GM18858 (cell line): ENCODE results near the gene ZNF831.

Experiments
- ATAC-seq: cut with Tn5 transposase; IDR thresholded peaks from one replicate; pipeline ENCODE4 v1.9.1; 2021; ENCODE audit not compliant: unreplicated experiment

ZNF831 gene

DNA sequence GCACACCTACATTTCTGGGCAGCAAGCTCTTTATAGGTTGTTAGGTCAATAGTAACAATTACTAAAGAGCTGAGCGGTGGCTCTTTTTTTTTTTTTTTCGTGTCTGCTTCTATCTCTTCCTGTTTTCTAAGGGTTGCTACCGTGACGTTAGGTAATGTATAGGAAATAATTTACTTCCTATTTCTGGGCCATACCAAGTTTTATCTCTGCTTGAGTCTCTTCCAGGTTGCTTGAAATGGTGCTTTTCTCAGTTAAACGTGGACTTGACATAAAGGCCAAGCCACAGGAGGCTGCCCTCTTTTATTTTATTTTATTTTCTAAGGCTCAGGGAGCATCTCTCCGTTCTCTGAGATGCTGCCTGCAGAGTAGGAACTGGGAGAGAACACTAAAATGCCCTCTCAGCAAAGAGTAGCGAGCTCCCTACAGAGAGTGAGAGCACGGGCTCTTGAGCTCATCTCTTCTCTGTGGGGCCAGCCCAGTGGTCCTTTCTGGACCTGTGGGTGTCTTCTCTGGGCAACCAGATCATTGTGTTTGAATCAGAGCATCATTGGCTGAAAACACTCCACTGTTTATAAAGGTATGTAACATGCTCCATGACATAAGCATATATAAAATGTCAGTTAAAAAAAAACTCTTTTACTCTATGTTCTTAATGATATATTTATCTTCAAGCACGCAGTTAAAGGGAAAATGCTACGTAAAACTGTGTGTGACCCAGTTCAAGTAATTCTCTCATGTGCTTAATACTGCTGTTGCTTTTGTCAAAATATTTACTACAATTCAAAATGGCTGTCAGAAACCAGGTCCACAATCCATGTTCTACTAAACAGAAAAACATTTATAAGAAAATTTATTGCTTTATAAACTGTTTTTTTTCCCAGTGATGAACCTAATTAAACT is at the start of gene ZNF831:
TSS of gene ZNF831 (plus strand) at position 191 of the 900 bp plus-strand sequence. CDS start 27,199 bp downstream, outside the sequence.
- ATAC-seq, result no peak

DNA sequence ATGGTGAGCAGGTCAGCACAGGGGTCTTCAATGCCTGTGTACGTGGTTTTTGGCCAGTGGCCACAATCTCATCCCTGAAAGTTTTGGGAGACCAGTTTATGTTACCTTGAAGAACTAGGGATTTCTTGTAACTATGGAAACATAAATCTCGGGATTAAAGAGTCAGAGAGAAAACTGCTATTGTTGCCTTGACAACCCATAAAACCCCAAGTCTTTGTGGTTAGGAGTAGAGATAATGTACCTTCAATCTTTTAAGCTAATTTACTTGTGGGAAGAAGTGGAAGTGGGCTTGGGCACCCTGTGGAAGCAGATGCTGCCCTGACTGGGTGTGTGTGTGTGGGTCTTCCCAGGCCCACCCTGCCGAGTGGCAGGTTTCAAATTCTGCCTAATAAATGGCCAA is 46.1 kb upstream of the ZNF831 start:
- ATAC-seq, result no peak

DNA sequence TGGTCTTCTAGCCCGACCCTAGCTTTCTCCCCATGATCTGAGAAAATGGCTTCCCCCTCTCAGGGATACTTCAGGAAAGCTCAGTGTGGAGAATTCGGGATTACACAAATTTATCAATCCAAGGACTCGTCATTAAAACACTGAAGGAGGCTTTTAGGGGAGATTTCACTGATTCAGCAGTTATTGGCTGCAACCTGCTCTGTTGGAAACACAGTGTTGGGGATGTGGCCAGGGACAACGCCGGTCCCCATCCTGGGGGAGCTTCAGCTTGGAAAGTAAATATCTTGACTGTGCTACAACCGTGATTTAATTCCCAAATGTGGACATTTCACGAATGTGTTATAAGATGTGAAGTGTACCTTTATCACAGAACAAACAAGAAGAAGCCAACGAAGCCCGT is 44.8 kb upstream of the ZNF831 start:
- ATAC-seq, result no peak

DNA sequence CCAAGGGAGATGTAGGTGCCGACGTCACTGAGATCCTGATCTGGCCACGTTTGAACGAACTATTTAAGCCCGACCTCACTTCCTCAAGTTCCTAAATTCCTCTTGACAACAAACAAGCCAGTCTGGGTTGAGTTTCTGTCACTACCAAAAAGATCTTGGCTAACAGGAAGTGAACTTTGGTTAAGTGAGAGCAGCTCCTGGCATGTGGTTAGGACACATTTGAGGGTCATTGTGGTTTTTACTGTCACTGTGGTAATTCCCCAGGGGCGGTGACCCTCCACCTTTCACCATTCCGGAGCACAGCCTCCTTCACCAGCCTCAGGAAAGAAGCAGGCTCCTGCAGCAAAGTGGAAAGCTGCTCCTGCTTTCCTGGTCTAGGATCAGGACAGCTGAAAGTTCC is 43.1 kb upstream of the ZNF831 start:
- ATAC-seq, result no peak

DNA sequence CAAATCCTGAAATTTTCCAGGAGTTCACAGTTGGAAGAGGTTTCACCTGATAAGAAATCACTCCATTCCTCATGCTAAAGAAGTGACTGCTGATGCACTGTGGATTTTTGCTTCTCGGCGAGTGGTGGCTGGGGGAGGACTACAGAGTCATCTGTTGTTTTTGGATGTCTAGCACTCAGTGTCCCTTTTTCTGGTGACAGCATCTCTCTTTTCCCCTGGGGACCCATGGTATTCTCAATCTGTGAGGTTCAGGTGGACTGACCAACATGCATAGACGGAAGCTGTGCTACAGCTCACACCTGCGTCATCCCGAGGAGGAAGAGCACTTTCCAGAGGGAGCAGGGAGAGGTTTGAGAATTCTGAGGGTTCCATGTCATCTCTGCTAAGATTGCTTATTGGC is 42.7 kb upstream of the ZNF831 start:
- ATAC-seq, result no peak

DNA sequence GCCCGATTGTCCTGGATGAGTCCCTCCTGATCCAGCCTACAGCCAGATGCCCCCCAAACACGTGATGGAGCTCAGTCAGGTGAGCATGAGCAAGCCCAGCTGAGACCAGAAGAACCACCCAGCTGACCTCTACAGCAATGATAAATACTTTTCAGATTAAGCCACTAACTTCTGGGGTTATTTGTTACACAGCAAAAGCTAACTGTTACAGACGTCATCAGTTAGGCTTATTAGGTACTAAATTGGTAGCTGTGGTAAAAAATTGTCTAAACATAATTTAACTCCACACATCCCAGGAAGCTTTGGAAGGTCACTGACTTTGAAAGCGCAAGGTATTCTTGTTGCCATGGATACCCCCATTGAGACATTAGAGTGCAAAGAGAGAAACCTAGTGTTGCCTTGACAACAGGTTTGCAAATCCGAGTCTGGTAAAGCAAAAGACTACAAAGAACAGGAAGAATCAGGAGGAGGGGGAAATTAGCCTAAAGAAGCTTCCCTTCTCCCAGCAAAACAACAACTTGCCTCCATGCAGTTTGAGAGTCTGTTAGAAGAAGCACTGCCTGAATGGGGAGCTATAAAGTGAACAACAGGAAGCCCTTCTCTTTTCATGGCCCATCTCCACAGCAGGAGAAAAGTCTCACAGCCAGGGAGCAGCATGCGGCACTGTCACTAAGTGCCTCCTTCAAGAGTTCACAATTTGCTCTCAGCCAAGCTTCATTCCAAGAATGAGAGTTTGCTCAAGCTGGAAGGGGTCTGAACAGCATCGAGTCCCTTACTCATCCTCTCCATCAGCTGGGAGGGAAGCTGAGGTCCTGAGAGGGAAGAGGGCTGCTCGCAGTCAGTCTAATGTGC is 41.7 kb upstream of the ZNF831 start:
- no peak for ATAC-seq

DNA sequence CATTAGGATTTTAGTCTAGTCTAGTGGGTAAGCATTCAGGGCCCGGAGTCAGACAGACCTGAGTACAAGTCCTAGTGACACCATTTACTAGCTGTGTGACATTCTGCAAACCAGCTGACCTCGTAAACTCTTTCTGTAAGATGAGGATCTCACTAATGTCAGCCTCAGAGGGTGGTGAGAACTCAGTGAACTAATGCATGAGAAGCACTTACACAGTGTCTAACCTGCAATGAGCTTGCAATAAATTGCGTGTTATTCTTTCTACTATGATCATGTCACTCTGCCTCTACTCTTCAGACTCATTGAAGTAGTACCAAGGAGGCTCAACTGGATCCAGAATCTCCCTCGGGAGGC is 41.1 kb upstream of the ZNF831 start:
- ATAC-seq, result no peak

DNA sequence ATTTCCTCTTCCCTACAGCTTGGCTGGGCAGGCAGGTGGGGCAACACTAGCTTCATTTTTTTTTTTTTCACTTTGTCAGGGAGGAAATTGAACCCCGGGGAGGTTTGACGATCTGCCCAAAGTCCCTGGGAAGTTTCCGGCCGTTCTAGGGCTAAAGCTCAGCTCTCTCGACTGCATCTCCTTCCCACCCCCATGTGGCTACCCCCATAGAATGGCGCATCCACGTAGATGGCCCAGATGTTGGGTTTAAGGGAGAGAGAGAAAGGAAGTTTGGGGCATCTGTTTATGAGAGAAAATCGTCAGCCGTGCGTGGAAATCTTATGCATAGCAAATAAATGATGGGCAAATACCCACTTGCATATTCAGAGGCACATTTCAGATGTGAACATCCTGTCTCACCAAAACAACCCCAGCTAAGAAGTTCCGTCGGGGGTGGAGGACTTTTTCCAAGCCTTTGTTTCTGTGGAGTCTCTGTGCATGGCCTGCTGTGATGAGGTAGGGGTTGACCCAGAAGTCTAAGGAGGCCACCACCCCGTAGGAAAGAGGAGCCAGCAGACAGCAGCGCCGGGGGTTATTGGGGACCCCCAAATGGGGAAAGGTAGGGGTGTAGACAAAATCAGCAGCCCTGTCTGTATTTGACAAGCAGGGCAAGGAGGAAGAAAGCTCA is 40.5 kb upstream of the ZNF831 start:
- ATAC-seq, result no peak

DNA sequence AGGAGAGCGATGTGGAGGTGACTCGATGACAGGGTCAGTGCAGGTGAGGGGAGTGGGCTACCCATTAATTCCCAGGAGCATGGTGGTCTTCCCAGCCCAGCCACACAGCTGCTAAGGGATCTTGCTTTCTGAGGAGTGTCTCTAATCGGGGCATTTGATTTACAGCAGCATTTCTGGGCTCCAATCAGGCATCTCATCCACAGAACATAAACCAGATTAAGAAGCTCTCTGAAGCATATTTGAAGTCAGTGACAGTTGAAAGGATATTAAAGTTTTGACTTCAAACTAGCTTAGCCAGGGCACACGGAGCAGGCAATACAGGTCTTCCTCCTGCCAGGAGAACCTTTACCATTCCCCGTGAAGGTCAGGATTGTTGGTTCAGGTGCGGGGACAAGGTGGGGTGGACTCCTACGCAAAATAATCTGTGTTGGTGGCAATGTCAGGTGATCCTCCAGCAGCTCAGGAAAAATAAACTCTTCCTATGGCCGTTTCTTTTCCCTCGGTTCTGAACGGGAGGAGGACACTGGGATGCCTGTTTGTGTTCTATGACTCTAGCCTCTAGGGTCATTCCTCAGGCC is 39.9 kb upstream of the ZNF831 start:
- no peak for ATAC-seq

DNA sequence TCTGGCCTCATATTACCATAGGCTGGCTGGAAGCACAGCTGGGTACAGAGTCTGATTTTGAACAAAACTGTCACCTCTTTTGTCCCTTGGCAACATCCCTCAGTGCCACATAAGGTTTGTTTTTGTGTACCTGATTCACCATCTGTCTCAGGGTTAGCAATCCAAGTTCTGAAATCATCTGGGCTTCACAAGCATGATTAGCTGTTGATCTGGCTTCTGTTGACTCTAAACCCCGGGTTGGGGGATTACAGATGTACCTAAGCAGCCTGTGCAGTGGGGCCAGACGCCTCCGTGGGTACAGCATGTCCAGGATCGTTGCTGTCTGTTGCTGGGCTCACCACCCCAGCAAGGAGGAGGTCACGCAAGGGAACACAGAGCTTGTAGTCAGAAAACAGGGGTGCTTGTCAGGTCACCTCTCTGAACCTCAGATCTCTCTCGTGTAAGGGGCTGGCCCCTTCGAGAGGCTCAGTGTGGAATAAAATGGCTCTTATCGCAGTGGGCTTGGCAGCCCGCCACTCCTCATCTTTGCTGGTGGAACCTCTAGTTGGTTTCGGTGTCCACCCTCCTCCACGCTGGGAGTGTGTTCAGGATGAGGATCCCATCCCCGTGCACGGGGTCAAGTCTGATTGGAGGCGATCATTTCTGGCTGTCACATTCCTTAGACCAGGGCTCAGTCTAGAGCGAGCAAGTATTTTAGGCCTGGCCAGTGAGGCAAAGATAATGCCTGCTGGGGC is 39.2 kb upstream of the ZNF831 start:
- ATAC-seq, result no peak

DNA sequence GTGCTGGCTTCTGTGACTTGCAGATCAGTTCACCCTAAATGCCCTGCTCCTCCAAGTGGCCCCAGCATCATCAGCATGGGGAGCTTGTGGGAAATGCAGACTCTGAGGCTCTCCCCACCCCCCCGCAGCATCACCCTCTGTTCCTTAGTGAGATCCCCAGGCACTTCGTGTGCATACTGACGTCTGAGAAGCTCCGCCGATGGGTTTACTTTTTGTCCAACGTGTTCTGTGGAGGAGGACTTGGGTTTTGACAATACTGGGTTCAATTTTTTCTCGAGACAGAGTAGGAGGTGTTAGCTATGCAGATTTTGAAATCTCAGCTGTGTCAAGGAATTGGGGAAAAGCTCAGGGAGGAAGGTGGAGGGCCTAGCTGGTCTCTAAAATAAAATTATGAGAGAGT is 38.3 kb upstream of the ZNF831 start:
- no peak for ATAC-seq

DNA sequence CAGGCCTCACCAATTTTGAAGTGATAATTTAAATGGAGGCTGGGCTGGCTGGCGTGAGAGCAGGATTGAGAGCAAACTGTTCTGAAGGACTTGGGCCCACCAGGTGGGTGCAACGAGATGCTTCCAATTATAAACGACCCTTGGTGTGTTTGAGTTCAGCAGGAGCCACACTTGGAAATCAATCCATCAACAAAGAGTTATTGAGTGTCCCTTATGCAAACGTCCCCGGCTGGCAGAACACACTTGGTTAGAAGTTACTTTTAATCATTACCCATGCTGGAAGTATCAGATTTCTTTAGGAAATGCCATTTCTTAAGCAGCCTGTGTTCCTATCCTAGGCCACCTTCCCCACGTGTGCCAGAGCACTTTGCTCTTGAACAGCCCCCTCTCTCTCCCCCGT is 37.8 kb upstream of the ZNF831 start:
- no peak for ATAC-seq

DNA sequence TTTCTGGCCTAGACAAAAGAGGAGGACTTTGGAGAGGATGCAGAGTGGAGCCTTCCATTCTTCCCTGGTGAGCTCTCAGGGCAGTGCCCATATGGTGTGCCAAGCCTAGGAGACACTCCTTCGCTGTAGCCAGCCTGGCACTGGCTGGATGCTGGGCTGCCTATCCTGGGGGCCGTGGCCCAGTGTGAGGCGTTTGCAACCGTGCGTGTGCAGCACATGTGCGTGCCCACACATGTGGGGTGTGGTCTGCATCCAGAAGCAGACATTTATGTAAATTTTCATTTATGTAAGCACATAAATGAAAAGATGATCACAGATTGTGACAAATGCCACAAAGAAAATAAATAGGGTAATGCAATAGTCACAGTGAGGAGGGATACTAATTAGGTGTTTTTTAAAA is 35.8 kb upstream of the ZNF831 start:
- no peak for ATAC-seq

DNA sequence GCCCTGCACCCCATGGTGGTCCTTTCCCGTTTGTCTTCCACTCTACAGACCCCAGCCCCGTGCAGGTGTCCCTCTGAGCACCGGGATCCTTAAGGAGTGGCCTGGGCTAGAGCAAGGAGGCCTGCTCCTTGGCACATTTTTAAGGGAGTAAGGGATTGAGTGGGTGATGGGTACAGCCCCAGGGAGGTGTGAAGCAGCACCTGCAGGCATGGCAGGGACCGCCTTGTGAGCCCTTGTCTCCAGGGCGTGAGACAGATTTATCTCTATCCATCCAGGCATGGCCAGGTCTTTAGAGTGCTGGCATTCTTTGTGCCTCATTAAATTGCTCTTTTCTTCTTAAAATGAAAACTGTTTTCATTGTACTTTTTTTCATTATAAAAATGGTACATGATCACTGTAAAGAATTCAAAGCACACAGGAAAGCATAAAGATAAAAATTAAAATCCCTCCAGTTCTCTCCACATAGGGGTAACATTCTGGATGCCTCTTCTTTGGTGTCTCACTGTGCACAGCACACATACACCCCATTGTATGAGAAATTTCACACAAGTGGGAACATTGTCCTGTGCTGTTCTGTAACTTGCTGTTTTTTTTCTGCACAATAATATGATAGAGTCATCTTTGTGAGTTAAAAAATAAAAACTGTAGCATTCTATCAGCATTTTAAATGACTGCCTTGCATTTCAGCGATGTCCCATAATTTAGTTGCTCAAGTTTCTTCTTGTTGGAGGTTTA is 31.9 kb upstream of the ZNF831 start:
- ATAC-seq, result no peak

DNA sequence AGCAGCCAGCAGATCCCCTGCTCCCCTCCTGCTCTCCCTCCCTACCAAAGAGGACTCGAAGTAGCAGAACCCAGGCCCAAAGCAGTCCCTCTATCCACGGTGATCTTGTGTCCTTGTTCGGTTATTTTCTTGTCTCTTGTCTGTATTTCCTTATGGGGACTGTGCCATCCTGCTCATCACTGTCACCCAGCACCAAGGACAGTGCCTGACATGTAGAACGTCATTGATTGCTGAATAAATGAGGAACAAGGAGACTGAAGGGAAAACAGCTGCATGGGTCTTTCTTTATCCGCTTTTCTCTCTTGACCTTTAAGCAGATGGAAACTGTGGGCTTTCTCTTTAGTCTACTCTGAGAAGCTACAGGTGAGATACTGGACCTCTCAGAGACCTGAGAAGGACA is 29.4 kb upstream of the ZNF831 start:
- no peak for ATAC-seq

DNA sequence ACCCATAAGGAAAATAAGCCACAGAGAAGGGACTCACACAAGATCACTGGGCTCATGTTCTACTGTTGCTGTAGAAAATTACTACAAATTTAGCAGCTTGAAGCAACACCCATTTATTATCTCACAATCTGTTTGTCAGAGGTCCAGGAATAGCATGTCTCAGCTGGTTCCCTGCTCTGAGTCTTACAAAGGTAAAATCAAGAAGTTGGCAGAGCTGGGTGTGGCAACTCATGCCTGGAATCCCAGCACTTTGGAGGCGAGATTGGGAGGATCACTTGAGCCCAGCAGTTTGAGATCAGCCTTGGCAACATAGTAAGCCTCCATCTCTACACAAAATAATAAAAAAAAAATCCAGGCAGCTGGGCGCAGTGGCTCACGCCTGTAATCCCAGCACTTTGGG is 28.5 kb upstream of the ZNF831 start:
- ATAC-seq, result no peak

DNA sequence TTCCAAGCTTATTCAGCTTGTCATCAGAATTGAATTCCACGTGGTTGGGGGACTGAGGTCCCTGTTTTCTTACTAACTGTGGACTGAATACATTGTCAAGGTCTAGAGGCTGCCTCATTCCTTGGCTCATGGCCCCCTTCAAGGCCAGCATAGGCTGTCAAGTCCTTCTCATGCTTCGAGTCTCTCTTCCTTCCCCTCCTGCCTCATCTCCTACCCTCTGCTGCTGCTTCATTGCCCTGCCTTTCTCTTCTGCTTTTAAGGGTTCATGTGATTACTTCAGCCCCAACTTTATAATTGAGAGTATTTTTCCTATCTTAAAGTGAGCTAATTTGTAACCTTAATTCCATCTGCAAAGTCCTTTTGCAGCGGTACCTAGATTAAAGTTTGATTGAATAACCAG is 27.6 kb upstream of the ZNF831 start:
- no peak for ATAC-seq

DNA sequence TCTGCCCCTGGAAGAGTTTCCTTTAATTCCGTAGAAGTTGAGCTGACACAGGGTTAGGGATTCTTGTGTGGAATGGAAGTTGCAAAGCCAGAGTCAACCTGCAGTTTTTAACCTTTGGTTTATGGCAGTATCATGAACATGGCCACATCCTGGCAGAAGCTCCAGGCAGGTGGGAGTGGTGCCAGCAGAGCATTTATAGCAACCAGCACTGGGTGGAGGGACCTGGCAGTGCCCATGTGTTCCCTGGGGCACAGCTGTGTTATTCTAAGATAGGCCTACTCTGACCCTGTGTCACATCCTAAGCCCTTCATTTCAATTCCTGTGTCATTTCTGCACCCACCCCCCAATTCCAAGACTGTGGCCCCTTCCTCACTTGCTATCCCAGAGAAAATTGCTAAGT is 26.1 kb upstream of the ZNF831 start:
- ATAC-seq, result no peak

DNA sequence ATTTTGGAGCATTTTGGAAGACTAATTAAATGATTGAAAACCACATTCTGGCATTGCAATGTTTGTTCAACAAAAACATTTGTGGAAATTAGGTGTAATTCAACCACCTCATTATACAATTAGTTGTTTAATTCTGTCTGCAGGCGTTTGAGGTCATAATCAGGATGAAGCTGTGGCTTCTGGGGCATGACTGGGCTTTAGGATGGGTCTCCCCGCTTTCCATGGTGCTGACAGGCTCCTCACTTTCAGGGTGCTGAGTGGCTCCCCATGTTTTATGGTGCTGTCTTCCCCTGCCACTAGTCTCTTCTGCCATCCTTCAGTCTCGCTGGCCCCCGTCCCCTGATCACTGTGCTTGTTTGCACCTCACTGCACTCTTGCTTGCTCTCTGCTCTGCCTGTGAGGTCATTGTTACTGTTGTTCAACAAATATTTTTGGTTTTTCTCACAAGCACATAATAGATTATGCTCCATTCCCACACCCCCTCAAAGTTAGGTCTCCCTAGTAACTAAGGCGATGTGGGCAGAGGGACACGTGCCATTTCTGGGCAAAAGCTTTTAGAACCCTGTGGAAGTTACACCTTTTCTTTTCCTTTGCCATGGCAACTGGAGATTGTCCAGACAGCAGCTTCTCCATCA is 25.4 kb upstream of the ZNF831 start:
- no peak for ATAC-seq

DNA sequence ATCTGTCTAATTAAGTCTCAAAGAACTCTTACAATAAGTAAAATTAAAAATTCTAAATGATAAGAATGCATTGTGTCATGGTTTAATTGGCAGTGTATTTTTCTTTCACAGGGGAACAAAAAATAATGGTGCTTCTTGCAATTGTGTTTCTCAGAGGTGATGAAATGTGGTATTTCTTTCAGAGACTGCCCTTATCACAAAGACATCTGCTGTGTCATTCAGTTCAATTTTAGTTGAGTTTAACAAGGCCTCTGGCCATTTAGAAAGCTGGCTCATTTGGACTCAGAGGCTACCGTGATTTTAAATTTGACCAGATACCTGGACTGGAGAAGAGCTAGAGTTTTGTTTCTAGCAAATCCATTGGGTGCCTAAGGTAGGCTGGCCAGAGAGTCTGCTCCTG is 23.6 kb upstream of the ZNF831 start:
- ATAC-seq, result no peak
